Fibroblast of pulmonary artery (primary cell): ENCODE data around the gene PDLIM5.

Experiments
- DNase-seq: peaks from one replicate; pipeline ENCODE4 v3.0.0-alpha.2; 2010; ENCODE audit warnings: low read depth
- H3K4me3 ChIP-seq: replicated peaks from 2 replicates; pipeline ENCODE4 v1.5.1; 2011; ENCODE audit warnings: low read depth, mild to moderate bottlenecking, control low read depth, low read length, moderate library complexity
- TF ChIP-seq, protein P1 (sequence below): IDR thresholded peaks from 2 replicates; pipeline ENCODE4 v1.5.1; 2011; ENCODE audit warnings: mild to moderate bottlenecking, control low read depth, low read length, inconsistent platforms; ENCODE audit errors: missing control alignments

Gene PDLIM5

DNA sequence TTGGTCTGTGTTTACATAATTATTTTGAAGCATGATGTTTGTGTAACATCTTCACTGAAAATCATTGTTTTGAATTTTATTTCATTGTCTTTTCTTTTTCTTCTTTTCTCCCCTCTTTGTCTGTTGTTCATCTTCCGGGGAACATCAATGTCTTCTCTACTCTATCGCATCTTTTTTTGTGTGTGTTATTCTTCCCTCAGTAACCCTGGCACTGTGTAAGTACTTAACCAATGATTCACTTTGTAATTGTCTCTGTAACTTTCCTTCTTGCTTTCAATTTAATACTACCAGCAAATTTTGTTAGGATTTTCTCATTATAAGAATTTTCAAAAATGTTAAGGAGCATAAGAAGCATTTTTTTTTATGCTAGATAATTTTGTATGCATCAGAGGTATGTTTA, 130.8 kb downstream of the PDLIM5 start:
- peak; percentile 63 for DNase-seq
- H3K4me3 ChIP-seq: no peak overlapping the region
- TF ChIP-seq, protein P1, sequence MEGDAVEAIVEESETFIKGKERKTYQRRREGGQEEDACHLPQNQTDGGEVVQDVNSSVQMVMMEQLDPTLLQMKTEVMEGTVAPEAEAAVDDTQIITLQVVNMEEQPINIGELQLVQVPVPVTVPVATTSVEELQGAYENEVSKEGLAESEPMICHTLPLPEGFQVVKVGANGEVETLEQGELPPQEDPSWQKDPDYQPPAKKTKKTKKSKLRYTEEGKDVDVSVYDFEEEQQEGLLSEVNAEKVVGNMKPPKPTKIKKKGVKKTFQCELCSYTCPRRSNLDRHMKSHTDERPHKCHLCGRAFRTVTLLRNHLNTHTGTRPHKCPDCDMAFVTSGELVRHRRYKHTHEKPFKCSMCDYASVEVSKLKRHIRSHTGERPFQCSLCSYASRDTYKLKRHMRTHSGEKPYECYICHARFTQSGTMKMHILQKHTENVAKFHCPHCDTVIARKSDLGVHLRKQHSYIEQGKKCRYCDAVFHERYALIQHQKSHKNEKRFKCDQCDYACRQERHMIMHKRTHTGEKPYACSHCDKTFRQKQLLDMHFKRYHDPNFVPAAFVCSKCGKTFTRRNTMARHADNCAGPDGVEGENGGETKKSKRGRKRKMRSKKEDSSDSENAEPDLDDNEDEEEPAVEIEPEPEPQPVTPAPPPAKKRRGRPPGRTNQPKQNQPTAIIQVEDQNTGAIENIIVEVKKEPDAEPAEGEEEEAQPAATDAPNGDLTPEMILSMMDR: no peak

DNA sequence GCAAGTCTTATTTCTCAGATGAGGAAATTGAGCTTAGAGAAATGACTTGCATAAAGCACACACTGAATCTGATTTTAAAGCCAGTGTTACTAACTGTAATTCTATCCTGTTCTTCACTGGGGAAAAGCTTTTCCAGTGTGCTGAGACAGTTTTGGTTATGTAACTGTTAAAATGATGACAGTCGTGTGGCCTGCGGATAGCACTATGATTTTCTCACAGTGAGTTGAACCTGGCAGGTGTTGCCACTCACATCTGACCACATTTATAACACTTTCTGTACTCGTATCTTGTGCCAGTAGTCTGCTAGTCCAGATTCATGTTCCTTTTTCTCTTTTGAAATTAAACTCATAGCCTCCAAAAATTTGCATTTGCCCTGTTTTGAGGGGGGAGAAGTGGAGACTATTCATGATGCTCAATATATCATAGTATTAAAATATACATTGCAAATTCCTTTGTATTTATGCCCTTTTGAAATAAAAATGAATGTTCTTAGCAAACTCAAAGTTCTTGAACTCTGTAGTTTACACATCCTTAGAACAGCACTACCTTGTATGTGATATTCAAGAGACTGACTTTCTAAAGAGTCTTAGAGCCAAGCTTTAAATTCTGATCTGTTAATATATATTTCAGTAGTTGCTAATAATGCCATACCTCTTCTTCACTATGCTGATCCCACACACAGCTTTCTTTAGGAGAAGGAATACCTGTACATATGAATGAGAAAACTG, 132.3 kb downstream of the PDLIM5 start:
- TF ChIP-seq, protein P1: no peak
- H3K4me3 ChIP-seq: no peak overlapping the region
- DNase-seq: no peak

DNA sequence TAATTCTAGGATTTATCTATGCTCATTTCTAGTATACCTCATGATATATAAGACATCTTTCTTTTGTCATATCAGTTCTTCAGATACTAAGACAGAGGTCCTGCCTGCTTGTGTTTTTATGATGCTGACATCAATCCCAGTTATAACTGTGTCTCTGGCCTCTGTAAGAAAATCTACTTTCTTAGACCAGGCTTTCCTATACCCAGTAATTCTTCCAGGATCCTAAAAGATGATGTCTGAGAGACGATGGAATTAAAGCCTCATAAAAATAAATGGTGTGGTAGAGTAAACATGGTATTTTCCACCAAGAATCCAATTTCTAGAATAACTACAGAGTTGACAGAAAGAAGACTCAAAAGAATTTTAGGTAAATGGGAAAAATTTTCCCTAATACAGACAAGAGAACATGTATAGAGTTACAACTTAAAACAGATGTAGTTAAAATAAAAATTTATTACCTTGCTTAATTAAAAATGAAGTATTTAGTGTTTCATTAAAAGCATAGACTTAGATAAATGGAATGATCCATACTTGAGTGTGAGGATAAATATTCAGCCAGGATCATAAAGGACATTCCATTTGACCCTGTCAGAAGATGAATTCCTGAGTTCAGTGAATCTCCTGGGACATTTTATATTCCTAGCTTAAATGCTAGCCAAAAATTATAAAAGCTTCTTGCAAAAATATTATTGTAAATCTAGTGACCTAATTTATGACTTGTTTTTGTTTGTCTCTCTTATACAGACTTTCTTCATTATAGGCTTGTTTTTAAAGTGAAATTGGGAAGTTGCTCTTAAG, 137.4 kb downstream of the PDLIM5 start:
- peak; percentile 51 for DNase-seq
- no peak overlapping the region for H3K4me3 ChIP-seq
- TF ChIP-seq, protein P1: no peak

DNA sequence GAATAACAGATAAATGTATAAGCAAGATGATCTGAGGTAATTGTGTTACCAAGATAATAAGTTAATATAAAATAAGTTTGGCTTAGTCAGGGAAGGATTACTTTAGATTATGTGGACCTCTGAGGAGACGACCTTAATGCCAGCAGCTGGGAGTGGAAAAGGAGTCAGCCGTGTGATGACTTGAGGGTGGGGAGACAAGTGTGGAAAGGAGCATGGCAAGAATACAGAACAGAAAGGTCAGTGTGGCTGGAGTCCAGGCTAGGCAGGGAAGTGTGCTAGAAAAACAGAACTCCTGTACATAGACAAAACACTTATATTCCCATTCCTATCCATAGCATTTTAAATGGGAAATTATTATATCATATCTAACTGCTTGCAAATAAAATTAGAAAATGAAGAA, 138.8 kb downstream of the PDLIM5 start:
- H3K4me3 ChIP-seq: no peak overlapping the region
- DNase-seq: peak; percentile 22
- TF ChIP-seq, protein P1: no peak

DNA sequence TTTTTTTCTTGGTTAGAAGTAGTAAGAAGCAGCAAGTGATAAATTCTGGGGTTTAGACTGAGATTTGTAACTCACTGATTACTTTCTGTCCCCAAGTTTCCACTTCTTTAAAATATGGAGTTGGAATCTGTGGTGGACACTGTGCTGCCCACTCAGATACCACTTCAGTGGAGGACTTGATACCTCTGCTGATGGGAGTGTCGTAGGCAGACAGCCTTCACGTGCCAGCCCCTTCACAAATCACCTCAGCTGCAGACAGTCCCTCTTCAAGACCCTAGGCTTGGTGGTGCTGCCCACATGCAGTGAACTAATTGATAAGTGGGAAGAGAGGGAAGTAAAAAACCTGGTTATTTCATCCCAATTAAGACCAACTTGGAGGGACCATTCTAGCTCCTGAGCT, 139.5 kb downstream of the PDLIM5 start:
- DNase-seq: no peak
- H3K4me3 ChIP-seq: no peak overlapping the region
- TF ChIP-seq, protein P1: no peak

DNA sequence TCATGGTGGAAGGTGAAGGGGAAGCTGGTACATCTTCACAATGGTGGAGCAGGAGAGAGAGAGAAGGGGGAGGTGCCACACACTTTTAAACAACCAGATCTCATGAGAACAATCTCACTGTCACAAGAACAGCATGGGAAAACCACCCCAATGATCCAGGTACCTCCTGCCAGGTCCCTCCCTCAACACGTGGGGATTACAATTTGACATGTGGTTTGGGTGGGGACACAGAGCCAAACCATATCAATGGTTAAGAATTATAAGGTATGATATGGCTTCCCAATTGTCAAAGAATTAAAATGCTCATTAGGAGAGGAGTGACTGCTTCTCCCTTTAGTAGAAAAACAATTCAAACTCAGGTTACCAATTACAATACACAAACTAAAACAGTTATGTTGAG, 143.3 kb downstream of the PDLIM5 start:
- DNase-seq: no peak
- TF ChIP-seq, protein P1: no peak

More for the DNA sequence above, 143.3 kb downstream of the PDLIM5 start:
- H3K4me3 ChIP-seq: no peak overlapping the region
